ENCODE measurements around the gene C1orf94.
"Not testable (repeated sequence)": the region's sequence is repeated elsewhere in the genome, so short reads cannot be mapped to it uniquely, and the experiment has no call there.

Gene C1orf94

GRCh38 chr1:34175744-34176143 is 963 bp upstream of the C1orf94 start:
- no peak for TF ChIP-seq CTCF (IDR thresholded peaks at IDR 0.05; ENCODE audit: extremely low read depth, insufficient read depth, missing control alignments)
- in situ Hi-C loops (cut with MboI; ENCODE audit: low pct_unique_long_range_greater_than_20kb, low sequenced_read_pairs, unreplicated experiment) = no loop called here
- DNase-seq (ENCODE audit: low spot score) = no peak

GRCh38 chr1:34178072-34178471 is 1.4 kb downstream of the C1orf94 start:
- no peak for TF ChIP-seq CTCF (IDR thresholded peaks at IDR 0.05; ENCODE audit: extremely low read depth, insufficient read depth, missing control alignments)
- no peak for DNase-seq (ENCODE audit: low spot score)
- in situ Hi-C loops (cut with MboI; ENCODE audit: low pct_unique_long_range_greater_than_20kb, low sequenced_read_pairs, unreplicated experiment) = no loop called here

GRCh38 chr1:34183381-34183780 is 6.7 kb downstream of the C1orf94 start:
- DNase-seq (ENCODE audit: low spot score); in situ Hi-C loops (cut with MboI; ENCODE audit: low pct_unique_long_range_greater_than_20kb, low sequenced_read_pairs, unreplicated experiment): not testable (repeated sequence)

GRCh38 chr1:34186741-34187494 is 10.2 kb downstream of the C1orf94 start:
- TF ChIP-seq CTCF (IDR thresholded peaks at IDR 0.05; ENCODE audit: extremely low read depth, insufficient read depth, missing control alignments) = no peak
- no peak for DNase-seq (ENCODE audit: low spot score)
- in situ Hi-C loops (cut with MboI; ENCODE audit: low pct_unique_long_range_greater_than_20kb, low sequenced_read_pairs, unreplicated experiment) = no loop called here

GRCh38 chr1:34188418-34188817 is 11.7 kb downstream of the C1orf94 start:
- DNase-seq (ENCODE audit: low spot score) = no peak
- no peak for TF ChIP-seq CTCF (IDR thresholded peaks at IDR 0.05; ENCODE audit: extremely low read depth, insufficient read depth, missing control alignments)
- in situ Hi-C loops (cut with MboI; ENCODE audit: low pct_unique_long_range_greater_than_20kb, low sequenced_read_pairs, unreplicated experiment) = no loop called here

GRCh38 chr1:34188985-34189384 is 12.3 kb downstream of the C1orf94 start:
- DNase-seq (ENCODE audit: low spot score) = no peak
- TF ChIP-seq CTCF (IDR thresholded peaks at IDR 0.05; ENCODE audit: extremely low read depth, insufficient read depth, missing control alignments) = no peak
- in situ Hi-C loops (cut with MboI; ENCODE audit: low pct_unique_long_range_greater_than_20kb, low sequenced_read_pairs, unreplicated experiment) = no loop called here

- in situ Hi-C loops (cut with MboI; ENCODE audit: low pct_unique_long_range_greater_than_20kb, low sequenced_read_pairs, unreplicated experiment) = no loop called here
- no peak for TF ChIP-seq CTCF (IDR thresholded peaks at IDR 0.05; ENCODE audit: extremely low read depth, insufficient read depth, missing control alignments)
- DNase-seq (ENCODE audit: low spot score) = no peak
These were observed 14.0 kb downstream of the C1orf94 start for GRCh38 chr1:34190692-34191091.

Measured in GM13977 (cell line).